SK-N-SH treated with all-trans-retinoic acid at 6 μM for 48 hours (cell line): Measurements from ENCODE around the gene RHBDL3.

ENCODE experiments used
- ATAC-seq: fragments of 200-7000 bp; cut with Tn5 transposase; 3 replicates; pipeline ENCODE4 v1.9.1; 2020; ENCODE audit warnings: mild to moderate bottlenecking, moderate library complexity
- ARNTL ChIP-seq: fragments of 450-650 bp; formaldehyde crosslinking; IDR thresholded peaks from 2 replicates; pipeline ENCODE4 v1.5.0; 2020; ENCODE audit warnings: low read depth, mild to moderate bottlenecking, moderate library complexity, borderline replicate concordance
- BACH2 ChIP-seq: fragments of 250-450 bp; sonication (Bioruptor Pico); IDR thresholded peaks from 2 replicates; pipeline ENCODE4 v1.9.0; 2021; ENCODE audit warnings: mild to moderate bottlenecking, borderline replicate concordance
- CREB5 ChIP-seq: fragments of 250-450 bp; sonication (Bioruptor Pico); IDR thresholded peaks from 2 replicates; pipeline ENCODE4 v1.5.1; 2020; ENCODE audit warnings: low read depth, mild to moderate bottlenecking, moderate library complexity
- CSDC2 ChIP-seq: fragments of 250-450 bp; sonication (Bioruptor Pico); IDR thresholded peaks from 2 replicates; pipeline ENCODE4 v1.5.0; 2020; ENCODE audit warnings: mild to moderate bottlenecking, moderate library complexity
- CSRNP3 ChIP-seq: fragments of 250-450 bp; sonication (Bioruptor Pico); IDR thresholded peaks from 2 replicates; pipeline ENCODE4 v1.5.1; 2021; ENCODE audit warnings: mild to moderate bottlenecking, moderate library complexity
- ESRRG ChIP-seq: fragments of 250-450 bp; sonication (Bioruptor Pico); IDR thresholded peaks from 2 replicates; pipeline ENCODE4 v1.6.1; 2021; ENCODE audit warnings: mild to moderate bottlenecking
- GLIS3 ChIP-seq: fragments of 250-450 bp; sonication (Bioruptor Pico); IDR thresholded peaks from 2 replicates; pipeline ENCODE4 v1.5.0; 2020; ENCODE audit warnings: mild to moderate bottlenecking, moderate library complexity
- ISL1 ChIP-seq: fragments of 250-450 bp; sonication (Bioruptor Pico); IDR thresholded peaks from 2 replicates; pipeline ENCODE4 v2.1.2; 2022; ENCODE audit warnings: mild to moderate bottlenecking, moderate library complexity
- OSR1 ChIP-seq: fragments of 250-450 bp; sonication (Bioruptor Pico); IDR thresholded peaks from 2 replicates; pipeline ENCODE4 v1.8.0; 2022; ENCODE audit warnings: moderate library complexity, mild to moderate bottlenecking, inconsistent platforms
- PATZ1 ChIP-seq: fragments of 250-450 bp; sonication (Bioruptor Pico); IDR thresholded peaks from 2 replicates; pipeline ENCODE4 v1.8.0; 2020; ENCODE audit warnings: mild to moderate bottlenecking, moderate library complexity, borderline replicate concordance
- PPARA ChIP-seq: fragments of 250-450 bp; sonication (Bioruptor Pico); IDR thresholded peaks from 2 replicates; pipeline ENCODE4 v1.5.0; 2020; ENCODE audit warnings: mild to moderate bottlenecking, borderline replicate concordance
- RARB ChIP-seq: fragments of 250-450 bp; sonication (Bioruptor Pico); IDR thresholded peaks from 2 replicates; pipeline ENCODE4 v1.8.0; 2021; ENCODE audit warnings: mild to moderate bottlenecking, moderate library complexity
- SNAI2 ChIP-seq: fragments of 250-450 bp; sonication (Bioruptor Pico); IDR thresholded peaks from 2 replicates; pipeline ENCODE4 v1.5.0; 2020; ENCODE audit warnings: mild to moderate bottlenecking, moderate library complexity
- TCF4 ChIP-seq: fragments of 250-450 bp; sonication (Bioruptor Pico); IDR thresholded peaks from 2 replicates; pipeline ENCODE4 v1.8.0; 2021; ENCODE audit warnings: mild to moderate bottlenecking, moderate library complexity, borderline replicate concordance
- TSHZ2 ChIP-seq: fragments of 250-450 bp; sonication (Bioruptor Pico); IDR thresholded peaks from 2 replicates; pipeline ENCODE4 v1.5.0; 2020; ENCODE audit warnings: mild to moderate bottlenecking, moderate library complexity
- ZC3H10 ChIP-seq: fragments of 250-450 bp; sonication (Bioruptor Pico); IDR thresholded peaks from 2 replicates; pipeline ENCODE4 v1.5.1; 2021; ENCODE audit warnings: mild to moderate bottlenecking, moderate library complexity
- ZFP3 ChIP-seq: fragments of 250-450 bp; sonication (Bioruptor Pico); IDR thresholded peaks from 2 replicates; pipeline ENCODE4 v1.5.0; 2020; ENCODE audit warnings: mild to moderate bottlenecking, moderate library complexity
- ZFP30 ChIP-seq: fragments of 450-650 bp; formaldehyde crosslinking; IDR thresholded peaks from 2 replicates; pipeline ENCODE4 v1.5.0; 2022; ENCODE audit warnings: mild to moderate bottlenecking, moderate library complexity
- ZNF565 ChIP-seq: fragments of 450-650 bp; formaldehyde crosslinking; conservative IDR thresholded peaks from 2 replicates; pipeline ENCODE4 v1.5.0; 2020; ENCODE audit warnings: low read depth, mild to moderate bottlenecking, moderate library complexity
- ZNF70 ChIP-seq: fragments of 450-650 bp; formaldehyde crosslinking; IDR thresholded peaks from 2 replicates; pipeline ENCODE4 v1.5.0; 2020; ENCODE audit warnings: mild to moderate bottlenecking, moderate library complexity
- ZNF8 ChIP-seq: fragments of 450-650 bp; formaldehyde crosslinking; IDR thresholded peaks from 2 replicates; pipeline ENCODE4 v1.5.0; 2020; ENCODE audit warnings: mild to moderate bottlenecking, moderate library complexity

RHBDL3 gene

GRCh38 chr17:32249475-32249874 is 16.2 kb upstream of the RHBDL3 start:
- TF ChIP-seq PATZ1 (CRISPR knock-in tag): no peak
- TF ChIP-seq TSHZ2 (CRISPR knock-in tag): no peak
- no peak for TF ChIP-seq GLIS3 (CRISPR knock-in tag)
- TF ChIP-seq ZNF70 (CRISPR knock-in tag): no peak
- TF ChIP-seq ZNF8 (CRISPR knock-in tag): no peak
- no peak for TF ChIP-seq ZC3H10
- no peak for TF ChIP-seq ZNF565 (CRISPR knock-in tag)
- no peak for TF ChIP-seq CSDC2 (CRISPR knock-in tag)
- no peak for TF ChIP-seq SNAI2 (CRISPR knock-in tag)
- no peak for TF ChIP-seq ZFP3 (CRISPR knock-in tag)
- no peak for TF ChIP-seq OSR1
- TF ChIP-seq ESRRG (CRISPR knock-in tag): no peak
- ATAC-seq: no peak

GRCh38 chr17:32253117-32253611 is 12.5 kb upstream of the RHBDL3 start:
- ATAC-seq: peak; percentile 100
- TF ChIP-seq PPARA: no peak
- TF ChIP-seq ZNF8 (CRISPR knock-in tag): no peak
- no peak for TF ChIP-seq CREB5 (CRISPR knock-in tag)
- no peak for TF ChIP-seq ZFP30 (CRISPR knock-in tag)
- TF ChIP-seq GLIS3 (CRISPR knock-in tag): no peak
- no peak for TF ChIP-seq ARNTL (CRISPR knock-in tag)
- TF ChIP-seq RARB (CRISPR knock-in tag): no peak
- no peak for TF ChIP-seq PATZ1 (CRISPR knock-in tag)
- TF ChIP-seq TSHZ2 (CRISPR knock-in tag): no peak
- TF ChIP-seq CSDC2 (CRISPR knock-in tag): no peak
- TF ChIP-seq ISL1 (CRISPR knock-in tag): no peak
- no peak for TF ChIP-seq BACH2 (CRISPR knock-in tag)
- no peak for TF ChIP-seq CSRNP3 (CRISPR knock-in tag)
- TF ChIP-seq OSR1: no peak
- no peak for TF ChIP-seq ZFP3 (CRISPR knock-in tag)
- no peak for TF ChIP-seq ZNF70 (CRISPR knock-in tag)
- TF ChIP-seq TCF4 (CRISPR knock-in tag): no peak
- no peak for TF ChIP-seq ZNF565 (CRISPR knock-in tag)
